HG02884 (cell line): Measurements from ENCODE around the gene PIK3R6.

Source experiments
- ATAC-seq: cut with Tn5 transposase; IDR thresholded peaks from one replicate; pipeline ENCODE4 v1.9.1; 2021; ENCODE audit warnings: mild to moderate bottlenecking, moderate library complexity; ENCODE audit not compliant: unreplicated experiment

The PIK3R6 gene

GRCh38 chr17:8754890-8755289, 112.6 kb downstream of the PIK3R6 start:
- no peak for ATAC-seq

GRCh38 chr17:8753976-8754440, 113.5 kb downstream of the PIK3R6 start:
- ATAC-seq = no peak

- no peak for ATAC-seq
Measured at GRCh38 chr17:8753136-8753975, 114.1 kb downstream of the PIK3R6 start.
